ENCODE data around the gene MINDY2.
"Not testable (repeated sequence)": the region's sequence is repeated elsewhere in the genome, so short reads cannot be mapped to it uniquely, and the experiment has no call there.

Gene MINDY2

DNA sequence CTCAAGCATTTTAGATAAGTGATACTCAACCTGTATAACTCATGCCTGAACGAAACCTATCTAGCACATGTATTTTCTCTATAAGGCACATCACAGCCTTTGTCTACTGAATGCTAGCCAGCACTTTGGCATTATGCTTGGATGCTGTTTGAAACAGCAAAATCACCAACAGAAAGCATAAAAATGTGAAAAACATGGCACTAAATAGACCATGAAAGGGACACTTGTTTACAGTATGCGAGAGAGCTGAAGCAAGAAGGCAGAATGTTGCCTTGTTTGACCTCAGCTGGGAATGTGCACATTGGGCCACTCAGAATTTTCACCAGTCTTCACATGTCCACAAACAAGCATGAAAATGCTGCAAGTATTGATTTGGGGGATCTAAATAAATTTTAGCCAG lies 59.5 kb downstream of the MINDY2 start:
- Histone ChIP-seq H3K4ac (ENCODE audit: low read depth in 1 of 2, low read length in 2 of 2) (no peak overlapping the region), H2BK5ac (ENCODE audit: low read depth, low read length, poor library complexity, severe bottlenecking) (no peak overlapping the region), H2AK5ac (ENCODE audit: low read length, severe bottlenecking) (no peak overlapping the region)

DNA sequence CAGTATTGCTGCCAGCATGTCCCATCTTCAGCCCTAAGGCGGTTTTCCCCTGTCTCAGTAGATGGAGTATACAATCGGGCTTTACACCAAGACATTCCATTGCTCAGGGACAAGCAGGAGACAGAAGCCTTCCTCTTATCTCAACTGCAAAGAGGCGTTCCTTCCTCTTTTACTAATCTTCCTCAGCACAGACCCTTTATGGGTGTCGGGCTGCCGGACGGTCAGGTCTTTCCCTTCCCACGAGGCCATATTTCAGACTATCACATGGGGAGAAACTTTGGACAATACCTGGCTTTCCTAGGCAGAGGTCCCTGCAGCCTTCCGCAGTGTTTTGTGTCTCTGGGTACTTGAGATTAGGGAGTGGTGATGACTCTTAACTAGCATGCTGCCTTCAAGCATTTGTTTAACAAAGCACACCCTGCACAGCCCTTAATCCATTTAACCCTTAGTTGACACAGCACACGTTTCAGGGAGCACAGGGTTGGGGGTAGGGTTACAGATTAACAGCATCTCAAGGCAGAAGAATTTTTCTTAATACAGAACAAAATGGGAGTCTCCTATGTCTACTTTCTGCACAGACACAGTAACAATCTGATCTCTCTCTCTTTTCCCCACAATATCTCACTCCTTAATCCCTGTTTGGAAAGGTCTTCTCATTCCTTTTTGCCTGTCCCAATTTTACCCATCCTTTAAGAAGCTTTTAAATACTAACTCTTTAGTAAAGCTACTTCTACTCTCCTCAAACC lies 62.8 kb downstream of the MINDY2 start:
- not testable (repeated sequence) for H2BK12ac ChIP-seq (ENCODE audit: low read length in 2 of 2); H2BK15ac ChIP-seq (ENCODE audit: low read depth, poor library complexity, severe bottlenecking); H2BK5ac ChIP-seq (ENCODE audit: low read depth, low read length, poor library complexity, severe bottlenecking); H3K9me3 ChIP-seq (ENCODE audit: control insufficient read depth, low read length); H3K27ac ChIP-seq (ENCODE audit: low read length, poor library complexity, severe bottlenecking); H2AK5ac ChIP-seq (ENCODE audit: low read length, severe bottlenecking); H3K4me2 ChIP-seq (ENCODE audit: low read length, poor library complexity, severe bottlenecking); H4K91ac ChIP-seq (ENCODE audit: low read length); H3K27me3 ChIP-seq (ENCODE audit: control insufficient read depth in 1 of 2, insufficient read depth in 1 of 2, low read length in 2 of 2); H3K4me3 ChIP-seq (ENCODE audit: insufficient read depth in 1 of 2, low read depth in 1 of 2, low read length in 2 of 2); H2BK120ac ChIP-seq (ENCODE audit: low read depth, low read length); H3K79me1 ChIP-seq (replicated peaks; ENCODE audit: low read length, poor library complexity, severe bottlenecking); H4K8ac ChIP-seq (ENCODE audit: low read length); H3K23ac ChIP-seq (ENCODE audit: low read length in 2 of 2); H3K4me1 ChIP-seq (ENCODE audit: control insufficient read depth, insufficient read depth, low read depth, low read length); H2AFZ ChIP-seq (ENCODE audit: low read depth, low read length); H3K18ac ChIP-seq (ENCODE audit: low read depth in 1 of 2, low read length in 2 of 2); H3K9ac ChIP-seq (ENCODE audit: low read length); H3K4ac ChIP-seq (ENCODE audit: low read depth in 1 of 2, low read length in 2 of 2); H3K14ac ChIP-seq (ENCODE audit: low read length in 2 of 2)
- H3K36me3 ChIP-seq (ENCODE audit: control insufficient read depth in 1 of 2, insufficient read depth in 2 of 2, low read depth in 1 of 2, low read length in 2 of 2) = peaks cover 3 to 51% of the 10 kb centered on the region in 2 experiments
- 24% methylated on average over 8 of the region's 9 CpGs for whole genome bisulfite sequencing
- DNase-seq = peak; percentile 19

More for the DNA sequence above, 59.5 kb downstream of the MINDY2 start:
- Histone ChIP-seq H3K79me1 (replicated peaks; ENCODE audit: low read length, poor library complexity, severe bottlenecking) (peaks cover 1% of the 10 kb centered on the region), H2AFZ (ENCODE audit: low read depth, low read length) (no peak overlapping the region), H2BK15ac (ENCODE audit: low read depth, poor library complexity, severe bottlenecking) (no peak overlapping the region), H2BK120ac (ENCODE audit: low read depth, low read length) (no peak overlapping the region), H3K18ac (ENCODE audit: low read depth in 1 of 2, low read length in 2 of 2) (no peak overlapping the region), H3K9ac (ENCODE audit: low read length) (no peak overlapping the region), H3K27ac (ENCODE audit: low read length, poor library complexity, severe bottlenecking) (no peak overlapping the region), H3K4me3 (ENCODE audit: insufficient read depth in 1 of 2, low read depth in 1 of 2, low read length in 2 of 2) (no peak overlapping the region), H4K91ac (ENCODE audit: low read length) (no peak overlapping the region), H3K27me3 (ENCODE audit: control insufficient read depth in 1 of 2, insufficient read depth in 1 of 2, low read length in 2 of 2) (no peaks in the 10 kb centered on the region), H3K9me3 (ENCODE audit: control insufficient read depth, low read length) (no peaks in the 10 kb centered on the region), H3K14ac (ENCODE audit: low read length in 2 of 2) (no peak overlapping the region), H3K4me1 (ENCODE audit: control insufficient read depth, insufficient read depth, low read depth, low read length) (no peaks in the 10 kb centered on the region), H2BK12ac (ENCODE audit: low read length in 2 of 2) (no peak overlapping the region), H3K36me3 (ENCODE audit: control insufficient read depth in 1 of 2, insufficient read depth in 2 of 2, low read depth in 1 of 2, low read length in 2 of 2) (peaks cover 3 to 64% of the 10 kb centered on the region in 2 experiments), H3K23ac (ENCODE audit: low read length in 2 of 2) (no peak overlapping the region), H4K8ac (ENCODE audit: low read length) (no peak overlapping the region), H3K4me2 (ENCODE audit: low read length, poor library complexity, severe bottlenecking) (no peak overlapping the region)
- DNase-seq = peak; percentile 35
- 100% methylated on average over 2 of the region's 2 CpGs for WGBS

DNA sequence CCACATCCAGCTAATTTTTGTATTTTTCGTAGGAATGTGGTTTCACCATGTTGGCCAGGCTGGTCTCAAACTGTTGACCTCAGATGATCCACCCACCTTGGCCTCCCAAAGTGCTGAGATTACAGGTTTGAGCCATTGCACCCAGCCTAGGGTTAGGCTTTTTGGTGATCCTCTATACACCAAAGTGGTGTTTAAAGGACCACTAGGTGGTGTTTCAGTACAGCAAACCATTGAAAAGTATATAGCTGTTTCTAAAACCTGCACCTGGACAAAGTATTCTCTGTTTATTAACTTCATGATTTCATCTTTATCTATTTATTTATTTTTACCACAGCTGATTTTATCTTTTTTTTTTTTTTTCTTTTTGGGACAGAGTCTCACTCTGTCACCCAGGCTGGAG lies 68.4 kb downstream of the MINDY2 start:
- H2BK120ac ChIP-seq (ENCODE audit: low read depth, low read length) = no peak overlapping the region
- no peak overlapping the region for H3K27ac ChIP-seq (ENCODE audit: low read length, poor library complexity, severe bottlenecking)
- no peak overlapping the region for H3K4me3 ChIP-seq (ENCODE audit: insufficient read depth in 1 of 2, low read depth in 1 of 2, low read length in 2 of 2)
- H3K9me3 ChIP-seq (ENCODE audit: control insufficient read depth, low read length) = no peaks in the 10 kb centered on the region
- H2BK12ac ChIP-seq (ENCODE audit: low read length in 2 of 2) = no peak overlapping the region
- peaks cover 3 to 16% of the 10 kb centered on the region in 2 experiments for H3K36me3 ChIP-seq (ENCODE audit: control insufficient read depth in 1 of 2, insufficient read depth in 2 of 2, low read depth in 1 of 2, low read length in 2 of 2)
- H3K14ac ChIP-seq (ENCODE audit: low read length in 2 of 2) = no peak overlapping the region
- no peak overlapping the region for H4K8ac ChIP-seq (ENCODE audit: low read length)
- H4K91ac ChIP-seq (ENCODE audit: low read length) = no peak overlapping the region
- H3K4ac ChIP-seq (ENCODE audit: low read depth in 1 of 2, low read length in 2 of 2) = no peak overlapping the region
- H2BK5ac ChIP-seq (ENCODE audit: low read depth, low read length, poor library complexity, severe bottlenecking) = no peak overlapping the region
- no peak overlapping the region for H3K18ac ChIP-seq (ENCODE audit: low read depth in 1 of 2, low read length in 2 of 2)
- no peak overlapping the region for H3K4me2 ChIP-seq (ENCODE audit: low read length, poor library complexity, severe bottlenecking)
- no peaks in the 10 kb centered on the region for H3K27me3 ChIP-seq (ENCODE audit: control insufficient read depth in 1 of 2, insufficient read depth in 1 of 2, low read length in 2 of 2)
- no peak for DNase-seq
- H3K4me1 ChIP-seq (ENCODE audit: control insufficient read depth, insufficient read depth, low read depth, low read length) = no peaks in the 10 kb centered on the region
- H3K9ac ChIP-seq (ENCODE audit: low read length) = no peak overlapping the region
- WGBS = 100% methylated on average over 1 of the region's 1 CpG
- peaks cover 2% of the 10 kb centered on the region for H3K79me1 ChIP-seq (replicated peaks; ENCODE audit: low read length, poor library complexity, severe bottlenecking)
- H2AK5ac ChIP-seq (ENCODE audit: low read length, severe bottlenecking) = no peak overlapping the region
- no peak overlapping the region for H2AFZ ChIP-seq (ENCODE audit: low read depth, low read length)
- no peak overlapping the region for H2BK15ac ChIP-seq (ENCODE audit: low read depth, poor library complexity, severe bottlenecking)
- H3K23ac ChIP-seq (ENCODE audit: low read length in 2 of 2) = no peak overlapping the region

GRCh38 chr15:58840048-58840447 lies 68.9 kb downstream of the MINDY2 start:
- Histone ChIP-seq H4K8ac (ENCODE audit: low read length) (no peak overlapping the region), H2BK120ac (ENCODE audit: low read depth, low read length) (no peak overlapping the region), H2BK5ac (ENCODE audit: low read depth, low read length, poor library complexity, severe bottlenecking) (no peak overlapping the region), H3K9me3 (ENCODE audit: control insufficient read depth, low read length) (no peaks in the 10 kb centered on the region), H4K91ac (ENCODE audit: low read length) (no peak overlapping the region), H2BK15ac (ENCODE audit: low read depth, poor library complexity, severe bottlenecking) (no peak overlapping the region), H3K23ac (ENCODE audit: low read length in 2 of 2) (no peak overlapping the region), H3K18ac (ENCODE audit: low read depth in 1 of 2, low read length in 2 of 2) (no peak overlapping the region), H3K27me3 (ENCODE audit: control insufficient read depth in 1 of 2, insufficient read depth in 1 of 2, low read length in 2 of 2) (no peaks in the 10 kb centered on the region), H3K4me3 (ENCODE audit: insufficient read depth in 1 of 2, low read depth in 1 of 2, low read length in 2 of 2) (no peak overlapping the region), H3K4me1 (ENCODE audit: control insufficient read depth, insufficient read depth, low read depth, low read length) (no peaks in the 10 kb centered on the region), H2AFZ (ENCODE audit: low read depth, low read length) (no peak overlapping the region), H3K36me3 (ENCODE audit: control insufficient read depth in 1 of 2, insufficient read depth in 2 of 2, low read depth in 1 of 2, low read length in 2 of 2) (peaks cover 3 to 12% of the 10 kb centered on the region in 2 experiments), H3K79me1 (replicated peaks; ENCODE audit: low read length, poor library complexity, severe bottlenecking) (peaks cover 2% of the 10 kb centered on the region), H3K9ac (ENCODE audit: low read length) (no peak overlapping the region), H3K4ac (ENCODE audit: low read depth in 1 of 2, low read length in 2 of 2) (no peak overlapping the region), H2BK12ac (ENCODE audit: low read length in 2 of 2) (no peak overlapping the region), H3K4me2 (ENCODE audit: low read length, poor library complexity, severe bottlenecking) (no peak overlapping the region), H3K14ac (ENCODE audit: low read length in 2 of 2) (no peak overlapping the region), H2AK5ac (ENCODE audit: low read length, severe bottlenecking) (no peak overlapping the region), H3K27ac (ENCODE audit: low read length, poor library complexity, severe bottlenecking) (no peak overlapping the region)
- WGBS = 76% methylated on average over 8 of the region's 8 CpGs
- peak; percentile 57 for DNase-seq

Data from mesenchymal stem cell (in vitro differentiated cells and primary cell).